HuH-7 (cell line): ENCODE measurements around the gene EYA4.
A peak's percentile ranks its signal among the peaks of the same experiment; 100 is the strongest.

Source experiments
- DNase-seq: peaks from one replicate; pipeline ENCODE4 v3.0.0; 2011; ENCODE audit warnings: low spot score

The EYA4 gene

GRCh38 chr6:133404151-133404550 lies 163.0 kb downstream of the EYA4 start:
- DNase-seq, result no peak

- DNase-seq, result no peak
These were observed 163.6 kb downstream of the EYA4 start for GRCh38 chr6:133404728-133405127.

- DNase-seq, result no peak
These were observed 166.4 kb downstream of the EYA4 start for GRCh38 chr6:133407320-133408100.

- DNase-seq, result no peak
These were observed 167.0 kb downstream of the EYA4 start for GRCh38 chr6:133408132-133408531.

GRCh38 chr6:133408543-133408942 lies 167.4 kb downstream of the EYA4 start:
- no peak for DNase-seq

- DNase-seq, result peak; percentile 17
These were observed 169.7 kb downstream of the EYA4 start for GRCh38 chr6:133410638-133411435.

GRCh38 chr6:133411757-133412156 lies 170.6 kb downstream of the EYA4 start:
- DNase-seq, result no peak

GRCh38 chr6:133415262-133415661 lies 174.1 kb downstream of the EYA4 start:
- no peak for DNase-seq

- DNase-seq, result no peak
These were observed 177.0 kb downstream of the EYA4 start for GRCh38 chr6:133418108-133418507.

- no peak for DNase-seq
These were observed 182.1 kb downstream of the EYA4 start for GRCh38 chr6:133423242-133423641.

GRCh38 chr6:133424359-133424758 lies 183.2 kb downstream of the EYA4 start:
- no peak for DNase-seq

GRCh38 chr6:133426038-133426437 lies 184.9 kb downstream of the EYA4 start:
- no peak for DNase-seq

GRCh38 chr6:133428295-133428694 lies 187.1 kb downstream of the EYA4 start:
- DNase-seq, result no peak

- DNase-seq, result no peak
These were observed 189.4 kb downstream of the EYA4 start for GRCh38 chr6:133430530-133430929.

- DNase-seq, result no peak
These were observed 189.9 kb downstream of the EYA4 start for GRCh38 chr6:133431031-133431430.

GRCh38 chr6:133432021-133432989 lies 191.1 kb downstream of the EYA4 start:
- DNase-seq, result no peak

GRCh38 chr6:133435065-133435728 lies 194.0 kb downstream of the EYA4 start:
- peak; percentile 30 for DNase-seq

- no peak for DNase-seq
These were observed 195.5 kb downstream of the EYA4 start for GRCh38 chr6:133436652-133437051.

- no peak for DNase-seq
These were observed 200.3 kb downstream of the EYA4 start for GRCh38 chr6:133441491-133441890.

- DNase-seq, result no peak
These were observed 205.6 kb downstream of the EYA4 start for GRCh38 chr6:133446789-133447188.

GRCh38 chr6:133447924-133448323 lies 206.8 kb downstream of the EYA4 start:
- DNase-seq, result peak; percentile 13

GRCh38 chr6:133456439-133456838 lies 215.3 kb downstream of the EYA4 start:
- no peak for DNase-seq
